Cardiac fibroblast (primary cell): ENCODE data around the gene HDAC4.

Experiments used
- DNase-seq, 2 donors: peaks; one replicate each; pipeline versions ENCODE4 v3.0.0 to v3.0.0-alpha.2; 2010; ENCODE audit warnings: low read depth in 2 of 2
- H3K4me3 ChIP-seq, 2 donors: replicated peaks in 1 of 2; 1 replicate in 1 of 2; 2 replicates in 1 of 2; pipeline ENCODE4 v1.5.1; 2011; ENCODE audit warnings: low read depth in 2 of 2, low read length in 2 of 2, mild to moderate bottlenecking in 2 of 2, moderate library complexity in 1 of 2
- TF ChIP-seq, protein P1 (sequence below): IDR thresholded peaks from one replicate; pipeline ENCODE4 v1.5.1; 2011; ENCODE audit warnings: low read depth, mild to moderate bottlenecking, low read length, inconsistent platforms

Gene HDAC4

DNA sequence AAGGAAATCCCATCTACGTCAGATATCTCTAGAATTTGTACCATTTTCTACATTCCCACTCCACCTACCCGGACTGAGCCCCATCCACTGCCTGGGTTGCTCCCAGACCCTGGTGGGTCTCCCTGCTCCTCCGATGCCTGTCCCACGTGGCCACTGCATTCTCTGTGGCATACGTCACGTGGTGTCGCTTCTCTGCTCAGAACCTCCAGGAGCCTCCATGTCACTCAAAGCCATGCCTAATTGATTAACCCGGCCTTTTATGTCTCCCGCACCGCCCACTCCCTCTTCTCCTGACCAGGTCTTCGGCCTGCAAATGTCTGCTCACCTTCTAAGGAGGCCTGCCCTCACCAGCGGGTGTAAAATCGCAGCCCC is 176.6 kb downstream of the HDAC4 start:
- DNase-seq = no peak
- H3K4me3 ChIP-seq = no peak overlapping the region
- TF ChIP-seq, protein P1, sequence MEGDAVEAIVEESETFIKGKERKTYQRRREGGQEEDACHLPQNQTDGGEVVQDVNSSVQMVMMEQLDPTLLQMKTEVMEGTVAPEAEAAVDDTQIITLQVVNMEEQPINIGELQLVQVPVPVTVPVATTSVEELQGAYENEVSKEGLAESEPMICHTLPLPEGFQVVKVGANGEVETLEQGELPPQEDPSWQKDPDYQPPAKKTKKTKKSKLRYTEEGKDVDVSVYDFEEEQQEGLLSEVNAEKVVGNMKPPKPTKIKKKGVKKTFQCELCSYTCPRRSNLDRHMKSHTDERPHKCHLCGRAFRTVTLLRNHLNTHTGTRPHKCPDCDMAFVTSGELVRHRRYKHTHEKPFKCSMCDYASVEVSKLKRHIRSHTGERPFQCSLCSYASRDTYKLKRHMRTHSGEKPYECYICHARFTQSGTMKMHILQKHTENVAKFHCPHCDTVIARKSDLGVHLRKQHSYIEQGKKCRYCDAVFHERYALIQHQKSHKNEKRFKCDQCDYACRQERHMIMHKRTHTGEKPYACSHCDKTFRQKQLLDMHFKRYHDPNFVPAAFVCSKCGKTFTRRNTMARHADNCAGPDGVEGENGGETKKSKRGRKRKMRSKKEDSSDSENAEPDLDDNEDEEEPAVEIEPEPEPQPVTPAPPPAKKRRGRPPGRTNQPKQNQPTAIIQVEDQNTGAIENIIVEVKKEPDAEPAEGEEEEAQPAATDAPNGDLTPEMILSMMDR = no peak

DNA sequence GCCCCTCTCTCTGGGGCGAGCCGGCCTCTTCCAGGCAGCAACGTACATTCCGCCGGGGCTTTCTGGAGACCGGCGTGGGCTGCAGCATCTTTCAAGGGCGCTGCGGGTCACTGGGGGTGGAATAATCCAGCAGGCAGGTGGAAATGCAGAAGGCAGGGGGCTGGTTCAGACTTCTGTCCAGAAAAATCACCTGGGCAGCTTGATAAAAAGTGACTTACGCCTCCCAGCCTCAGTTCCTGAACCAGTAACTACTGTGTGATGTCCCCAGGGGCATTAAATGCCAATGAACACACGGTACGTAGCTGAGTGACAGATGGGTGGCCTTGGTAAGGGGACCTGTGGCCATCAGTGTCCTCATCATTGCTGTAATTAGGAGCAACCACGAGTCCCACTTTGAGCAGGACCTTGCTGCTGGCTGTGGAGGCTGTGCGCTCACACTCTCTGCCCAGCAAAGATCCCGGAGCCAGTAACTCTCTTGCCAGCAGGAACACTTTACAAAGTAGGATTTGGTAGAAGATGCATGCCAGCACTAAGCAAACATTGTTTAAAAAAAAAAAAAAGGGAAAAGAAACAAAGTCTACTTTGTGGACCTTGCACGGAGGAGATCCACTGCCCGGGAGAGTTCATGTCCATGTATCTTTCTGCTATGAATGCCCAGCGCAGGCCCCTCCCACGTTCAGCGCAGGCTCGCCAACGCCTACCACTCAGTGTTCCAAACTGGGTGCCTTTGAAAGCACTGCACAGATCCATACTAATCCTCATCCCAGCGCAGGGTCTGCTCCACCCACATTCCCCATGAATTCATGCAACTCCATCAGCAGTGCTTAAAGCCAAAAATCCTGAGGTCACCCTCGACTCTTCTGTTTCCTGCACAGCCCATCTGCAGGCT is 177.3 kb downstream of the HDAC4 start:
- peak; percentile 28 to 89 for DNase-seq
- H3K4me3 ChIP-seq = no peak overlapping the region
- TF ChIP-seq, protein P1 = no peak

DNA sequence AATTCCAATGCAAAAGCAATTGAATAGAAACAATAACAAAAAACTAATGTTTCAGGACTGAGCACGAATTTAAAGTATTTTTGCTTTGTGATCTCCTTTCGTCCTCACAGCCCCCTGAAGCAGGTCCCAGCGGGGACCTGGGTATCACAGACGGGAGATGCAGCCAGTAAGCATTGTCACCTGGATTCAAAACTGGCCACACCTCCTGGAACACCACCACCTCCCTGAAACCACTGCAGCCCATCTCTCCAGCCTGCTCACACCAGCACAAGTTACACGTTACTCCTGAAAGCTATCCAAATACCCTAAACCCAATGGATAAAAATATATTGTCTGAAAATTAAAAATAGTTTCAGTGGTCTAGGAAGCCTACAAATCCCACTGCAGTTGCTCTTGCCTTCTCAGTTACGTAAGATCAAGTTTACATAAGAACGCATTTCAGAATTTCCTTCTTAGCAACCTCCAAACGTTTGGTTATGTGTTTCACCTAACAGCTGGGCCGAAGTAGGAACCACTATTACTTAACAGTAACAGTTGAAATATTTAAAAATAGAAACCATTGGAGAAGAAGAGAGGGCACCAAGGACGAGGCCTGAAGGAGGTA is 178.0 kb downstream of the HDAC4 start:
- DNase-seq = peak; percentile 19 to 52
- TF ChIP-seq, protein P1 = no peak
- no peak overlapping the region for H3K4me3 ChIP-seq

DNA sequence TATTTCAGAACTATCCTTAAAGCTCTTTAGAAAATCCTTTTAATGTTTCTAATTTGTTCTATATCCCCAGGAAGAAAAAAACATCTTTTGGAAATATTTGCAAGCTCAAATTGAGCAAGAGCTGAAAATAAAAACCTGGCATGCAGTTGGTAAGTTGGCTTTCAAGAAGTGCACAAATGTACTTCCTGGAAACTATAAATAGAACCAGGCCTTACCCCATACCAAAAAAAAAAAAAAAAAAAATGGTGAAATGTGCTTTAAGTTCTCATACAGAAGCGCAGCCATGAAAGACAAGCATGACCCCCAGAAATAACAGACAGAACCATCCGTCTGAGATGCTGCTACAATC is 178.5 kb downstream of the HDAC4 start:
- peak overlapping the region in 1 of 2 donors; percentile 12 for H3K4me3 ChIP-seq
- TF ChIP-seq, protein P1 = no peak
- peak; percentile 60 to 89 for DNase-seq

DNA sequence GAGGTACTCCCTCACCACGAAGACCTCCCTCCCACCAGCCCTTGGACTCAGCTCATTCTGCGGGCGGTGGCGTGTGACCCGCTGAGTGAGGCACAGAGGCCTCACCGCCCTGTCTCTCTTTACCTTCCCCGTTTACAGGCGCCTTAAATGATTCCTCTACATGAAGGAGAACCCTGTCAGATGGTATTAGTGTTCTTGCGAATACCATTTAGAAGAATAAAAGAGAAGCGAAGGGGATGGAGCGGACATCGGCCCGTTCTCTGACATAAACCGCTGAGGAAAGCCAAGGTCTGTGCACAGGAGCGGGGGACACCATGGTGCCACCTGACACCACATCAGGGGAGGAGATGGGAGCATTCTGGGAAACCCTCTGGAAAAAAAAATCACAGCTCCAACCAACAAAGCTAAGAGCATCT is 179.8 kb downstream of the HDAC4 start:
- H3K4me3 ChIP-seq = no peak overlapping the region
- DNase-seq = no peak
- TF ChIP-seq, protein P1 = no peak

DNA sequence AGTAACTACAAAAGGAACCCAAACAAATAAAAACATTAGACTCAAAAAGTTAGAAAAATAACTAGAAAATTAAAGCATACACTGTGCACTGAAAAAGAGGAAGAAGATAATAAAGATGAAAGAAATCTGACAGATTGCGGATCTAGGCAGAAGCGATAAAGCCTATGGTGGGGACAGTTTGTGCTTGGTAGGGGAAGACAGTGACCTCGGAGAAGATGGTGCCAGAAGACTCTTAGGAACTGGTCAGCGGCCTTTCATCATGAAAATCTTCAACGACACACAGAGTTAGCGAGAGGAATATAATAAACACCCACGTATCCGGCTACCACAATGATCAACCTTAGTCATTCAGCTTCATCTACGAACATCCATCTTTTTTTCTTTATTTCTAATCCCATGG is 180.5 kb downstream of the HDAC4 start:
- H3K4me3 ChIP-seq = no peak overlapping the region
- TF ChIP-seq, protein P1 = no peak
- DNase-seq = no peak
